ENCODE results near the gene SSBP4. TPM values are rescaled to one million over a fixed set of nuclear protein-coding genes. Genes with fewer than 3 reads are reported as not detected.

SSBP4 gene
- total and polyA plus RNA-seq, 4 donors = 31.7 to 95.3 (median 72.4) TPM

DNA sequence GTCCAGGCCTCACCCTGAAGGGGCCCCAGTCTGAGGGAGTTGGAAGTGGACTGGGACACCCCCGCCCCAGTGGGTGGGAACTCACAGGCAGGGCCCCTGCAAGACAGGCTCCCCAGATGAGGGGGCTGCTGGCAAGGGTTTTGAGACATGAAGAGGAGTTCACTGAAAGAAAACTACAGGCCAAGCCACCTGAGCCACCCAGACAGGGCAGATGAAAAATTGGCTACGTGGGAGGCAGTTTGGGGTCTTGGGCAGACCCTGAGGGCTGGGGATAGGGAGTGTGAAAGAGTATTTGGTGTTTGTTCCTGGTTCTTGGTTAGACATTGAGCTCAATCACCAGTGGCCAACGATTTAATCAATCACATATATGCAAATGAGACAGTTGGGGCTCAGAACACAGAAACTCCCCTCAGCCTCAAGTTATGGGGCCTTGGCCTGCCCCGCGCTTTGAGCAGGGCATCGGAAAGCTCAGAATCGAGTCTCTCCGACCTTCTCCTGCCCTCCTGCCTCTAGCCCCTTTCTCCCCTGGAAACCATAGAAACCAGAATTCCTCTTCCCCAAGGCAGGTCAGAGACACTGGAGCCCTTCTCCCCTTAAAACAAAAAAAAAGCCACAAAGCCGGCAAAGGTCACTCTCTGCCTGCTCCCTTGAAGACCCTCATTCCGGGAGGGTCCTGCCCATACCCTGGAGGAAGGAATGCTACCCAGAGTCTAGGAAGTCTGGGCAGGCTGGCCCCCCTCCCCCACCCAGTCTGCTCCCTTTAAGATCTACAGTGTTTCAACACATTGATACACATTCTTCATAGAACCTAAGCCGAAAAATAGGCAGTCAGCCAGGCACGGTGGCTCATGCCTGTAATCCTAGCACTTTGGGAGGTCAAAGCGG is 20.1 kb downstream of the SSBP4 start:
- peak; percentile 45 to 72 (median 63) for DNase-seq
- no peak for ATAC-seq (ENCODE audit: insufficient read depth, low FRiP score)

DNA sequence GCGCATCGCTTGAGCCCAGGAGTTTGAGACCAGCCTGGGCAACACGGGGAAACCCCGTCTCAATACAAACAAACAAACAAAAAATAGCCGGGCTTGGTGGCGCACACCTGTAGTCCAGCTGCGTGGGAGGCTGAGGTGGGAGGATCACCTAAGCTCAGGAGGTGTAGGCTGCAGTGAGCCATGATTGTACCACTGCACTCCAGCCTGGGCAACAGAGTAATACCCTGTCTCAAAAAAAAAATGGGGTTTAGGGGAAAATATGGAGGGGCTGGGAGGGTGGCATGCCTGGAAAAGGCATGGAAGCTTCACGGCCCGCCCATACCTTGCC is 20.7 kb downstream of the SSBP4 start:
- H3K9ac ChIP-seq (ENCODE audit: insufficient read depth in 1 of 2, low read length in 2 of 2) = no peak overlapping the region
- ATAC-seq (ENCODE audit: insufficient read depth, low FRiP score) = no peak
- H3K27me3 ChIP-seq (ENCODE audit: control insufficient read depth in 3 of 3, insufficient read depth in 3 of 3, low read length in 2 of 3) = no peaks in the 10 kb centered on the region
- no peak overlapping the region for H3K4me3 ChIP-seq
- peaks cover 0 to 20% (median 14%) of the 10 kb centered on the region in 5 donors for H3K4me1 ChIP-seq (ENCODE audit: control insufficient read depth in 5 of 5, insufficient read depth in 5 of 5, low read length in 5 of 5)
- peaks cover 0 to 21% (median 2%) of the 10 kb centered on the region in 4 donors for H3K36me3 ChIP-seq (ENCODE audit: control insufficient read depth in 4 of 4, insufficient read depth in 4 of 4, low read length in 4 of 4)
- DNase-seq = no peak
- no peak overlapping the region for H3K27ac ChIP-seq (ENCODE audit: low read depth in 1 of 2, low read length in 1 of 2)
- no peaks in the 10 kb centered on the region for H3K9me3 ChIP-seq (ENCODE audit: control insufficient read depth in 4 of 4, insufficient read depth in 3 of 4, low read length in 3 of 4)
- 77 to 91% methylated on average over 9 of the region's 9 CpGs for WGBS, 2 donors
- no peak for TF ChIP-seq CTCF (IDR thresholded peaks at IDR 0.05; ENCODE audit: control extremely low read depth, extremely low read depth)

More for the DNA sequence above, 20.1 kb downstream of the SSBP4 start:
- Histone ChIP-seq H3K27me3 (ENCODE audit: control insufficient read depth in 3 of 3, insufficient read depth in 3 of 3, low read length in 2 of 3) (no peaks in the 10 kb centered on the region), H3K27ac (ENCODE audit: low read depth in 1 of 2, low read length in 1 of 2) (no peak overlapping the region), H3K9ac (ENCODE audit: insufficient read depth in 1 of 2, low read length in 2 of 2) (no peak overlapping the region), H3K36me3 (ENCODE audit: control insufficient read depth in 4 of 4, insufficient read depth in 4 of 4, low read length in 4 of 4) (peaks cover 0 to 15% (median 2%) of the 10 kb centered on the region in 4 donors), H3K4me3 (no peak overlapping the region), H3K4me1 (ENCODE audit: control insufficient read depth in 5 of 5, insufficient read depth in 5 of 5, low read length in 5 of 5) (peaks cover 0 to 24% (median 14%) of the 10 kb centered on the region in 5 donors), H3K9me3 (ENCODE audit: control insufficient read depth in 4 of 4, insufficient read depth in 3 of 4, low read length in 3 of 4) (no peaks in the 10 kb centered on the region)
- TF ChIP-seq CTCF (IDR thresholded peaks at IDR 0.05; ENCODE audit: control extremely low read depth, extremely low read depth) = no peak
- WGBS, 2 donors = 67 to 73% methylated on average over 13 of the region's 13 CpGs

GRCh38 chr19:18440415-18440877 is 21.2 kb downstream of the SSBP4 start:
- no peak for TF ChIP-seq CTCF (IDR thresholded peaks at IDR 0.05; ENCODE audit: control extremely low read depth, extremely low read depth)
- Histone ChIP-seq H3K9ac (ENCODE audit: insufficient read depth in 1 of 2, low read length in 2 of 2) (no peak overlapping the region), H3K27ac (ENCODE audit: low read depth in 1 of 2, low read length in 1 of 2) (no peak overlapping the region), H3K27me3 (ENCODE audit: control insufficient read depth in 3 of 3, insufficient read depth in 3 of 3, low read length in 2 of 3) (no peaks in the 10 kb centered on the region), H3K4me3 (no peak overlapping the region), H3K4me1 (ENCODE audit: control insufficient read depth in 5 of 5, insufficient read depth in 5 of 5, low read length in 5 of 5) (peaks cover 0 to 20% (median 14%) of the 10 kb centered on the region in 5 donors), H3K36me3 (ENCODE audit: control insufficient read depth in 4 of 4, insufficient read depth in 4 of 4, low read length in 4 of 4) (peaks cover 0 to 24% (median 4%) of the 10 kb centered on the region in 4 donors), H3K9me3 (ENCODE audit: control insufficient read depth in 4 of 4, insufficient read depth in 3 of 4, low read length in 3 of 4) (no peaks in the 10 kb centered on the region)
- ATAC-seq (ENCODE audit: insufficient read depth, low FRiP score) (no peak), DNase-seq (no peak)
- 48 to 49% methylated on average over 11 of the region's 11 CpGs for WGBS, 2 donors
